Activated naive CD4-positive, alpha-beta T cell (primary cell): ENCODE data around the gene CCNE1.

ENCODE experiments used
- DNase-seq, 4 experiments: peaks; one replicate each; lab custom pipeline; 2025; lab: John Stamatoyannopoulos, UW

The CCNE1 gene

DNA sequence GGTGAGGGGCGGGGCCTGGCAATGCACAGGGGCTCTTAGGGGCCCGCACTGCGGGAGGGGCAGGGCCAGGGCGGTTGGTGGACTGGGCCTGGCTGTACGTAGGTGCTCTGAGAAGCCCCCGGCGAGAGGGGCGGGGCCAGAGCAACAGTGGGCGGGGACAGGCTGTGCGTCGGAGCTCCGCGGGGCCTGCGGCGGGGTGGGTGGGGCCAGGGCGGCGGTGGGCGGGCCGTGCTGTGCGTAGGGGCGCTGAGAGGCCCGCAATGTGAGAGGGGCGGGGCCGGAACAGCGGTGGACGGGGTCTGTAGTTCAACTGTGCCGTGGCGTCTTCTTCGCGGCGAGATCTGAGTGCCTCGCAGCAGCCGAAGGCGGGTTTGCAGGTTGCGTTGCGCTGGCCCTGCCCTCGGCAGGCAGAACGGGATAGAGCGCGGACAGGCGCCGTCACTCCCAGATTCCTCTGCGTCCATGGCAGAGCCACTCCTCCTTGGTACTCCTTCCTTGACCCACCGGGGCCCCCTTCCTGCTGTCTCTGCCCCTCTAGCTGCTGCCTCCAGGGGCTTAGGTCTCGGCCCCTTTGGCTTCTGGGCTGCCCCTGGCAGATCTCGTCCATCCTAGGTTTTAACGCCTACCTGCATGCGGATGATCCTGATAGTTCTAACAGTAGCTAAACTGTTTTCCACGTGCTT lies 33.2 kb downstream of the CCNE1 start:
- peak; percentile 90 to 99 (median 94) for DNase-seq

DNA sequence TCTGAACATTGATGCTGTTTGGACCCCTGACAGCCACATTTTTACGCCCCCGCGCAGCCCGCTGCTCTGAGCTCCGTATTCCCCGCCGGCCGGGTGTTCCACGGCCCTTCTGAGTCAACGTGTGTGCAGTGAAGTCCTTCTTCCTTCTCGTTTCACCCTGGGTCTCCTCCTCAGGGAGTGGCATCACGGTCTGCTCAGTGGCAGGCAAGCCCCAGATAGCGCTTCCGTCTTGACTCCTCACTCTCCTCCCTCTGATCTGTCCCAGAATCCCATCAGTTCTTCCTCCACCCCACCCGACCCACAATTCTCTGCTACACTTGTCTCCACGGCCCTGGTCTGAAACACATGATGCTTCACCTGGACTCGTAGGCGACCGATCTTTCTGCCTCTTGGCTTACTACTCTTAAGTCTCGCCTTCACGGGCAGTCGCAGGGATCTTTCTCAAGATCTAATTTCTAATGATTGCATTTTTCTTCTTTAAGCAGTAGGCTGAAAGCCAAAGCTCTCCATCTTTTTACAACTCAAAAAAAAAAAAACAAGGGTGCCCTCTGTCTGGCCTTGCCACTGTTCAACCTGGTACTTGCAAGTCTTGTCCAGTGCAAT lies 33.9 kb downstream of the CCNE1 start:
- DNase-seq: no peak

DNA sequence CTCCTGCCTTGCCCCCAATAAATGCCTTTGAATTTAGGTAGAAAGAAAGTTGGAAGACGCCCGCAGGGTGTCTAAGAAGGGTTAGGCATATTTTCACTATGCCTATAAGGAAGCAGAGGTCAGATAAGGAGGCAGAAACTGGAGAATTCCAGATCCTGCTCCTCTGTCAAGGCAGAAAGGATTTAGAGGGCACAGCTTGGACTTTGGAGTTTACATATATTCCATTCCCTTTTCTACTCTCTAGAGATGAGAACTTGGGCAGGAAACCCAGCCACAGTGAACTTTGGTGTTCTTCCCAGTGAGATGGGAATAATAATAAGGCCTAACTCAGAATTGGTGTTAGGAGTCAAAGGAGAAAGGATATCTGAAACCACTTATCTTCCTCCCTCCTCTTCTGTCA lies 37.4 kb downstream of the CCNE1 start:
- no peak for DNase-seq

DNA sequence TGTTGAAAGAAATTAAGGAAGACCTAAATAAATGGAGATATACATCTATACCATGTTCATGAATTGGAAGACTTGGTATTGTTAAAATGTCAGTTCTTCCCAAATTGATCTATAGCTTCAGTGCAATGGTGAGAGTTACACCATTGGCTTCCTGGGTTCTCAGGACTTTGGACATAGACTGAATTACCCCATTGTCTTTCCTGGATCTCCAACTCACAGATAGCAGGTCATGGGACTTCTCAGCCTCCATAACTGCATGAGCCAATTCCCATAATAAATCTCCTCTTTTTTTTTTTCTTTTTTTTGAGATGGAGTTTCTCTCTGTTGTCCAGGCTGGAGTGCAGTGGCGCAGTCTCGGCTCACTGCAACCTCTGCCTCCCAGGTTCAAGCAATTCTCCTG lies 38.7 kb downstream of the CCNE1 start:
- DNase-seq: no peak

DNA sequence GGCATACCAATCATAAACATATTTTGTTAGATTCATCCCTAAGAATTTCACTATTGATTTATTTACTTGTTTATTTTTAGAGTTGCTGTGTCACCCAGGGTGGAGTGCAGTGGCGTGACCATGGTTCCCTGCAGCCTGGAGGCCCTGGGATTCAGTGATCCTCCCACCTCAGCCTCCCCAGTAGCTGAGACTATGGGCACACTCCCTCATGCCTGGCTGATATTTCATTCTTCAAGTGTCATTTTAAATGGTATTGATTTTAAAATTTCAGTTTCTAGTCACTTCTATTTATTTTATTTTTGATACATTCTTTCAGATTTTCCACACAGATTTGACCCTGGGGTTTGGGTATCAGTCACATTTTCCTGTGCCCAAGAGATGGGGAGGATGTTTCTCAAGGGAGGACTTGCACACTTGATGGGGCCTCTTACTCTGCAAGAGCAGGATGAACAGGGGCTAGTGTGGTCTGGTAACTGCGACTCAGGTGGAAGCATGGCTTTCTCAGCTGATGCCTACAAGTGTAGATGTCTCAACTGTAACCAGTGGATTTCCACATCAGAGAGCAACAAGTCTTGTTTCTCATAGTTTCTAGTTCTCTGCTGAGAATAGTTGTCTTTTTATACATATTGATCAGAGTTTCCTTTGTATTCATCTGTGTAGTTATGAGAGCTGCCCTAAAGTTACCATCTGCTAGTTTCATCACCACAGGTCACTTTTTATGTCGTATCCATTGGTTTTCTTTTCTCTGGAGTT lies 40.2 kb downstream of the CCNE1 start:
- no peak for DNase-seq

DNA sequence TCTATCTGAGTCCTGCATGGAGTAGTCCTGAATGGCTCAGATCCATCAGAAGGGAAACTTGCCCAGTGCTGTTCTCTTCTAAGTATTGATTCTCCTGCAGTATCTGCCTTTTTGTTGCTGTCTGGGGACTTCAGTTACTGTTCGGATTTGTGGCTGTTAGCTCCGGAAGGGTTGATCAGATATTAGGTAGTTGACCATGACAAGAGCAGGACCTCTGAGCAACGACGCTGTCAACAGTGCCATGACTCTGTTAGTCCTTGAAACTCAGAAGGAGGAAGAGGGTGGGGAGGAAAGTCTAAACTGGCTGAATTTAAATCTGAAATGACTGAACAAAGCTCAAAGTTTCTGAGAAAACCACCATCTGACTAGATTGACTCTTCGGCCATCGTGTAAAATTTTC lies 42.2 kb downstream of the CCNE1 start:
- DNase-seq: no peak

DNA sequence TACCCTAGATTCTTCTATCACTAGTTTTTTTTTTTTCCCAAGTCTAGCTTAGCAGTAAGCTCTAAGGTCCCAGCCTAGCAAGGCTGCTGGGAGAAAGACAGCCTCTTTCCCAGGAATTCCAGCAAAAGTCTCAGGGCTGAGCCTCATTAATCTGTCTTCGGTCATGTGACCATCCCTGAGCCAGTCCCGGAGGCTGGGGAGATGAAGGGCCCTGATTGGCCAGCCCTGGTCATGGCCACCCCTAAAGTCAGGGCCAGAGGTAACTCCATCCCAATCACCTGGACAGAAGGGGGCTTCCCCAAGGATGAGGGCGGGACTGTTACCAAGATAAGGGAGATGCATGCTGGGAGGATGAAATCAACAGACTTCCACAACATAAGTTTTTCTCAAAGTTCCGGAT lies 43.3 kb downstream of the CCNE1 start:
- DNase-seq: no peak

DNA sequence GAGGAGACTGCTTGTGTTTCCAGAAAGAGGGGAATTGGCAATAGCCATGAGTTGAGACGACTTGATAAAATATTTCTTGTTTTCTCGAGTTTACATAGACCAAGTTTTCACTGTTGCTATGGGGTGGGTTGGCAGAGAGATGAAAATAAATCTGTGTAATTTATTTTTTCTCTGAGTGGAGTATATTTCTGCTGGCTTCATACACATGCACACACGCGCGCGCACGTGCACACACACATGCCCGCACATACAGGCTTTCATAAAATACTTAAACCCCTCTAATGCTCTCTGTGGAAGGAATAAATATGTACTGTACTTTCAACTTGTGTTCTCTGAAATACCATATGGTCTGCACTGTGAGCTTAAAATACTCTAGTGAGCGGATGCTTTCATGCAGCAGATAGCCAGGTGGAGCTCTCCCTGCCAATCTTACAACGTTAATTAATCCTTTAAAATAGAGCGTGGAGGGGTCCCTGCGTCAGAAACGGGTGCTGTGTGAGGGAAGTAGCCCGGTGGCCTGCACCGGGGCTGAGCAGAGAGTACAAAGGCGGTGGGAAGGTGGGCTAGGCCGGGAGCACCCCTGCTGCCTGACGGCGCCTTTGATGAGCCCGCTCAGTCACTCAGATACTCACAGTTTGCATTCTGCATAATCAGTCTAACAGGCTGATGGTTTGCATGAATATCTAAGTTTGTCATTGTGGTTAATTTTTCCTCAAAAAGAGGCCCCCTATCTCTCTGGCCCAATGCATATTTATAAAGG lies 44.1 kb downstream of the CCNE1 start:
- DNase-seq: no peak

DNA sequence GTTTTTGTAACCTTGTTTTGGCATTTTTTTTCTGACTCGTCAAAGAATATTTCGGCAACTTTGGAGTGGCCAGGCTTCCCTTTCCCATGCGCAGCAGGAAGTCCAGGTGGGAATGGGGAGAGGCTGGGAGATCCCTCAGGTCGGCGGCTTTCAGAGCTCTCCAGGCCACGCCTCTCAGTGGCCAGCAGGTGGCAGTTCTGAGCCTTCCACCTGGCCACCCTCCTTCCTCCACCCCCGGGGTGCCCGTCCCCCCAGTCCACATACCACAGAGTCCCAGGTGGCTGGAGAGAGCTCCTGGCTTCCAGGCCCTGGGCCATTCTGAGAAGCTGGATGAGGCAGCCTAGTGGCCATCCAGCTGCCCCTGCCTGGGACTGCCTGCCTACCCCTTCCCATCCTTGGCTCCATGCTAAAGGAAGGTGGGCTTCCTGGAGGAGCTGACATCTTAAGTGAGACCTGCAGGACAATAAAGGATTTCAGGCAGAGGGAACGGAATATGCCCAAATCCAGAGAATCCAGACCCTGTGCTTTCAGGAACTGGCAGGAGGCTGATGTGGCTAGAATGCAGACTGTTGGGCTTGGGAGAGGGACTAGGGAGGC lies 46.3 kb downstream of the CCNE1 start:
- peak in 1 of 4 experiments; percentile 21 for DNase-seq

DNA sequence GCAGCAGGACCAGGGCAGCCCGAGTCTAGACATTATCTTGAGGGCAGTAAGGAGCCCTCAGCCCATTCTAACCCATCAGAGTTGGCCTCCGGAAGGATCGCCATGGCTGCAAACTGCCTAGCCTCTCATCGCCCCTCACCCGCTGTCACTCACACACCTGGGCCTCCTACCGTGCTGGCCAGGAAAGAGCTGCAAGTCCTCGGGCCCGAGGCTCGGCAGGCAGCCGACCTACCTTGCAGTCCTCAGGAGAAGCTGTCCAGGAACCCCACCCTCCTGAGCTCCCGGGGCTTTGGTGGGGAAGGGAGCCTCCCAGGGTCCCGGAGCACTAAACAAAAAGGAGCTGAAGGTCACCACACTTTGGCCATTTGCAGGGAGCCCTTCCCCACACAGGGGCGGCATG lies 46.8 kb downstream of the CCNE1 start:
- DNase-seq: no peak

DNA sequence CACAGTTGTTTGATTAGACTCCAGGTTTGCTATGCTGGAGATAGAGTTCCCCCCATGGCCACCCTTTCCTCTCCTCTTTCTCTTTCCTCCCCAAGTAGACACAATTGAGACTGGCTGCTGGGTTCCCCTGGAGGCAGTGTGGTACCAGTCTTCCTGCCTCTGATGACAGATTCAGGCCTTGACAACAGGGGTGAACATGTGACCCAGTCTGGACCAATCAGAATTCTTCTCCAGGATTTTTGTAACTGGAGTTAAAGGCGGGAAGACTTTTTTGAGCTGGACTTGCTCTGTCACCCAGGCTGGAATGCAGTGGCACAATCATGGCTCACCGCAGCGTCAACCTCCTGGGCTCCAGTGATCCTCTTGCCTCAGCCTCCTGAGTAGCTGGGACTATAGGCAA lies 48.7 kb downstream of the CCNE1 start:
- no peak for DNase-seq

DNA sequence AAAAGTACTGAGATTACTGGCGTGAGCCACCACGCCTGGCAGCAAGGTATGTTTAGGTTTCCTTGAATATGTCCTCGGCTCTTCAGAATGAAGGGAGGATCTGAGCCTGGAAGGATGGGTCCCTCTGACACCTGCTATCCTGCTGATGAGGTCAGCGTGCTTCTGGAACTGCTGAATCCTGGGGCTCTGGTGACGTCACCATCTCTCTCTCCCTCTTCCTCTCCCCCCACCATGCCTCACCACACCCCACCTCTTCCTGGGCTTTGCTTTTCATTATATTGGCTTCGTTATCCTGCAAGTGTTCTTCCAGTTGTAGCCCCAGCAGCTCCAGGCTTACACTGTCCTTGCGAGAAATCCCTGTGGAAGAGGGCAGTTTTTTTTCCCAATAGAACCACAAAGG lies 49.8 kb downstream of the CCNE1 start:
- no peak for DNase-seq

DNA sequence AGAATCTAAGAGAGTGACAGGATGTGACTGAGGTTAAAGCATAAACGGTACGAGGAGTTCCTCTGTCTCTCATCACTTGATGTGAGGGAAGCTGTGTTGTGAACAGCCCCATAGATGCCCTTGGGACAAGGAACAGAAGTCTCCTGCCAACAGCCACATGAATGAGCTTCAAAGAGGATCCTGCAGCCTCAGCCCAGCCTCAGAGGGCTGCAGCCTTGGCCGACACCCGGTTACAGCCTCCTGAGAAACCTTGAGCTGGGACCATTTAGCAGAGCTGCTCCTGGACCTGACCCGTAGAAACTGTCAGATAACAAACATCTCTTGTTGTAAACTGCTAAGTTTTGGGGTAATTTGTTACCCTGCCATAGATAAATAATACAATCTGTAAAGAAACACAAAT lies 54.2 kb downstream of the CCNE1 start:
- DNase-seq: no peak

DNA sequence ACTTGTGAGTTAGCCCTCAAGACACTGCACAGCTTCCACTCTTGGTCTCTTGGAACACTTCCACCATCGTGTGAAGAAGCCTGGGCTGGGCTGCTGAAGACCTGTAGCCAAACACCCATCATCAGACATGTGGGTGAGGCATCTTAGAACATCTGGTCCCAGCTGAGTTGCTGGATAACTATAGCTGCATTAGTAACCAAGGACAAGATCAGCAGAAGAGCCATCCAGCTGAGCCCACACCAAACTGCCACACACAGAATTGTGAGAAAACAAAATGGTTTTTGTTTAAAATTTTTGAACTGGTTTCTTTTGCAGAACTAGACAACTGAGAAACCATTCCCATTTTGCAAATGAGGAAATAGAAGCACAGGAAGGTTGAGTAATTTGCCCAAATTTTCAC lies 56.2 kb downstream of the CCNE1 start:
- no peak for DNase-seq

DNA sequence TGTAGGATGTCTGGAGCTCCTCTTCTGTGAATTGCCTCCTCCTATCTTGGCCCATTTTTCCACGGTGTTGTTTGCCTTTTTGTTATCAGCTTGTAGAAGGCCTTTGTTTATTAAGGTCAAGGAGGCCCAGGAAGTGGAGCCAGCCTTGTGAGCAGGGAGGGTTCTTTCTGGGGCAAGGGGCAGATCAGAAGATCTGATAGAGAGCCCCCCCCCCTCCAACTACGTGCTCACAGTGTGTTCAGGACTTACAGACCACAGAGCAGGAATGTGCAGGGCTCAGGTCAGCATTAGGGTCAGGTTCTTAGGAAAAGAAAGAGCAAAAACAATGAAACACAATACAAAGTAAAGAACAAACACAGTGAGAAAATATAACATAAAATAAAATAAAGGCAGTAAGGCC lies 59.4 kb downstream of the CCNE1 start:
- no peak for DNase-seq

DNA sequence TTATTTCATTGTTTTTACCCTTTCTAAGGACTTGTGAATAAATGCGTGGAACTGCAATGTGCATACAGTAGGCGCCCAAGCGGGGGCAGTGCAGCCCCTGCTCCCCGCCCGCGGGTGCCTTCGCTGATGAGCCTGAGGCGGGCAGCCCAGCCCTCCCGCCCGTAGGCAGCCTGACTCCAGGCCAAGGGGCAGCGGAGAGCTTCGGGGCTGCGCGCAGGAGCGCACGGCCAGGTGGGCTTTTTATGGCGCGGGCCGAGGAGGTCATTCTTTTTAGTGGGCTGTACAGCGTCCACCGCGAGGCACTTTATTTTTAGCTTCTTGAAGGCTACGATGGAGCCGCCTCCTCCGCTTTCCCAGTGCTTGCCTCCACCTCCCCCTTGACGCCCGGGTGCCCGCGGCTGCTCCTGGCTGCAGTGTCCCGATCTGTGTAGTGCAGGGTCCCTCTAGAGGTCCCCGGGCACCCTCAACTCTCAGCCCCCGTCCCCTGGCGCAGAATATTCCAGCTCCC lies 60.5 kb downstream of the CCNE1 start:
- DNase-seq: no peak

DNA sequence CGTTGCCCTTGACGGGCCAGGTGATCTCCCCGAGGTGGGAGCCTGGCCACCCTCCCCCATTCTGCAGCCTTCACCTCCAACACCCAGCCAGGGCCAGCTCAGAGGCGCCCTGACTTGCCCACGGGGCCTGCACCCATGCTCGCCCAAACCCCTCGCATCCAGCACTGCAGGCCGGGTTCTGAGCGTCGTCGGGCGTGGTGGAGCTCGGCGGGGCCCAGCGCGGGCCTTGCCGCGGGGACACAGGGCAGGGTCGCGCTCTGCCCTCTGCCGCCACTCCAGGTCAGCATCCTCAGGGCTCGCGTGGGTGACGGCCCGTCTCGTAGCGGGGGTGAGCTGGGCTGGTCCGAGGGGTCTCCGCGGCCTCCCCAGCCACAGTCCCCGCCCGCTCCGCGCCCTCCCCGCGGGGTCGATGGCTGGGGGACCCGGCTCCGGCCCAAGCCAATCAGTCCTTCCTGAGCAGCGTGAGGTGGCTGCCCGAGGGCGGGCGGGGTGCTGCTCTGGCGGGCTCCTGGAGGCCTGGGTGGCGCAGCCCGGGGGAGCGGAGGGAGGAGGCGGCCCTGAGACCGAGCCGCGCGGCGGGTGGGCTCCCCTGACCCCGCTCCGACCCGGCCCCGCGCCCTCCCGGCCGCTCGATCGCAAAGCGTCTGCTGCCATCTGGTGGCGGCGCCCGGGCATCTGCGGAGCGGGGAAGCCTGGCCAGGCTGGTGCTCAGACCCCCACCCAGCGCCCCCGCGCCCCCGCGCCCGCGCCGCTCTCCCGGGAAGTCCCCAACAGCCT lies 61.4 kb downstream of the CCNE1 start:
- DNase-seq: peak; percentile 31 to 67 (median 56)
